GM12878 (cell line): ENCODE results near the gene LMOD1. TPM values are rescaled to one million over a fixed set of nuclear protein-coding genes. Genes with fewer than 3 reads are reported as not detected.

Experiments
- ATAC-seq: fragments of 200-7000 bp; cut with Tn5 transposase; 3 replicates; pipeline ENCODE4 v1.9.1; 2020; ENCODE audit warnings: mild to moderate bottlenecking, moderate library complexity
- BruUV-seq: library from RNA; stranded (reverse); fragments of 400-500 nt; replicated peaks from 2 replicates; lab custom pipeline; 2021; lab: Mats Ljungman, UMichigan
- CTCF ChIA-PET: fragments of 300-600 bp; sonication (Branson Sonifier 250); formaldehyde crosslinking; extraction: SDS; loops from one replicate; lab custom pipeline; 2021; ENCODE audit warnings: inconsistent platforms; lab: Yijun Ruan, JAX
- POLR2A ChIA-PET: fragments of 350-600 bp; formaldehyde crosslinking; extraction: SDS; loops from one replicate; lab custom pipeline; 2021; ENCODE audit warnings: inconsistent platforms; lab: Charles Lee
- RAD21 ChIA-PET: fragments of 300-600 bp; sonication (Branson Sonifier 250); formaldehyde crosslinking; loops from one replicate; lab custom pipeline; 2023; ENCODE audit warnings: antibody characterized with exemption; ENCODE audit not compliant: unreplicated experiment; lab: Charles Lee
- SMC1A ChIA-PET: fragments of 300-600 bp; sonication (Branson Sonifier 250); formaldehyde crosslinking; loops from one replicate; lab custom pipeline; 2023; ENCODE audit not compliant: unreplicated experiment, uncharacterized antibody; lab: Charles Lee
- DNase-seq: peaks from one replicate; pipeline ENCODE4 v3.0.0-alpha.2; 2011; ENCODE audit warnings: low read depth, low spot score
- FAIRE-seq: peaks from 3 replicates; lab custom pipeline; 2011; peaks lifted over from hg19 to GRCh38; lab: Jason Lieb, UNC
- H2AFZ ChIP-seq: 2 replicates; pipeline ENCODE4 v1.6.0; 2011; ENCODE audit warnings: low read depth, low read length, control low read depth; ENCODE audit not compliant: control insufficient read depth
- H3K27ac ChIP-seq: 2 replicates; pipeline ENCODE4 v1.5.1; 2011; ENCODE audit warnings: control low read depth; ENCODE audit not compliant: control insufficient read depth, insufficient read depth
- H3K27me3 ChIP-seq, 2 experiments: replicated peaks in 1 of 2; 2 replicates each; pipeline versions ENCODE4 v1.6.0 to v1.6.1; 2011; ENCODE audit warnings: low read length in 1 of 2; ENCODE audit not compliant: control insufficient read depth in 2 of 2, insufficient read depth in 2 of 2
- H3K36me3 ChIP-seq, 2 experiments: 2 replicates each; pipeline ENCODE4 v1.5.1; 2011; ENCODE audit warnings: low read length in 1 of 2; ENCODE audit not compliant: control insufficient read depth in 2 of 2, insufficient read depth in 2 of 2
- H3K4me1 ChIP-seq: 2 replicates; pipeline ENCODE4 v1.6.1; 2011; ENCODE audit warnings: mild to moderate bottlenecking, low read length, moderate library complexity, mixed read lengths; ENCODE audit not compliant: control insufficient read depth, insufficient read depth
- H3K4me2 ChIP-seq: 2 replicates; pipeline ENCODE4 v1.6.0; 2011; ENCODE audit warnings: control low read depth; ENCODE audit not compliant: control insufficient read depth, insufficient read depth
- H3K4me3 ChIP-seq: fragments of 200-600 bp; sonication (generic); 2 replicates; pipeline ENCODE4 v1.5.1; 2016
- H3K79me2 ChIP-seq: 2 replicates; pipeline ENCODE4 v1.6.0; 2011; ENCODE audit warnings: low read length; ENCODE audit not compliant: control insufficient read depth, insufficient read depth
- H3K9ac ChIP-seq: 2 replicates; pipeline ENCODE4 v1.8.0; 2011; ENCODE audit warnings: low read length, control low read depth, mixed read lengths; ENCODE audit not compliant: control insufficient read depth, insufficient read depth
- H3K9me3 ChIP-seq: replicated peaks from 3 replicates; pipeline ENCODE4 v1.5.1; 2011; ENCODE audit warnings: mild to moderate bottlenecking, low read length; ENCODE audit not compliant: control insufficient read depth, insufficient read depth
- H4K20me1 ChIP-seq: 2 replicates; pipeline ENCODE4 v1.6.0; 2011; ENCODE audit not compliant: control insufficient read depth, insufficient read depth
- ASH2L ChIP-seq: fragments of 300-600, 200-600 bp; sonication (generic); IDR thresholded peaks from 2 replicates; pipeline ENCODE4 v1.6.1; 2017; ENCODE audit warnings: low read depth, mild to moderate bottlenecking, borderline replicate concordance
- HCFC1 ChIP-seq: fragments of 150-350 bp; IDR thresholded peaks from 2 replicates; pipeline ENCODE4 v1.6.1; 2014; ENCODE audit warnings: low read length
- MLLT1 ChIP-seq: fragments of 450-650 bp; IDR thresholded peaks from 2 replicates; pipeline ENCODE4 v1.6.1; 2016; ENCODE audit warnings: mild to moderate bottlenecking
- MTA3 ChIP-seq: IDR thresholded peaks from 2 replicates; pipeline ENCODE4 v1.6.1; 2012; ENCODE audit warnings: low read length, inconsistent platforms, borderline replicate concordance
- NKRF ChIP-seq: fragments of 450-650 bp; conservative IDR thresholded peaks from 2 replicates; pipeline ENCODE4 v1.6.1; 2017; ENCODE audit warnings: mild to moderate bottlenecking, moderate library complexity
- POU2F2 ChIP-seq: IDR thresholded peaks from 3 replicates; pipeline ENCODE4 v1.6.1; 2011; ENCODE audit warnings: low read depth, mild to moderate bottlenecking, low read length, borderline replicate concordance
- RAD51 ChIP-seq: fragments of 450-650 bp; IDR thresholded peaks from 2 replicates; pipeline ENCODE4 v1.6.1; 2016; ENCODE audit warnings: moderate library complexity, mild to moderate bottlenecking, inconsistent platforms
- RELA ChIP-seq: fragments of 450-650 bp; IDR thresholded peaks from 2 replicates; pipeline ENCODE4 v1.8.0; 2014; ENCODE audit warnings: borderline replicate concordance; ENCODE audit not compliant: partially characterized antibody
- SKIL ChIP-seq: fragments of 450-650 bp; IDR thresholded peaks from 2 replicates; pipeline ENCODE4 v1.6.1; 2017; ENCODE audit warnings: mild to moderate bottlenecking, low read depth, inconsistent platforms; ENCODE audit not compliant: poor library complexity, severe bottlenecking
- SUZ12 ChIP-seq: fragments of 200-600 bp; sonication (generic); IDR thresholded peaks from one replicate; pipeline ENCODE4 v1.6.1; 2018; ENCODE audit warnings: antibody characterized with exemption, mild to moderate bottlenecking; ENCODE audit not compliant: unreplicated experiment
- TARDBP ChIP-seq: IDR thresholded peaks from 2 replicates; pipeline ENCODE4 v1.6.1; 2016; ENCODE audit warnings: borderline replicate concordance
- WGBS: methylation state at CpG from one replicate; pipeline ENCODE4 v1.1.6; 2016; ENCODE audit warnings: low lambda C conversion rate; ENCODE audit not compliant: insufficient replicate concordance, insufficient coverage; ENCODE audit errors: missing lambda C conversion rate; 5-methylcytosine and 5-hydroxymethylcytosine counted together
- in situ Hi-C: fragments of 300-500 bp; cut with MboI; formaldehyde crosslinking; loops from 9 replicates; pipeline ENCODE4 v1.14.3; 2018; ENCODE audit warnings: mixed read lengths
- intact Hi-C: fragments of 100-400 bp; cut with micrococcal nuclease; formaldehyde crosslinking; loops from one replicate; pipeline ENCODE4 v1.14.2; 2022; ENCODE audit not compliant: unreplicated experiment
- microRNA-seq: library from miRNA; unstranded; fragments of <30 nt; microRNA quantifications from one replicate; pipeline ENCODE4, GENCODE V29; 2018
- polyA plus RNA-seq, 11 experiments: library from polyadenylated mRNA; depleted of rRNA in 4 of 11; unstranded in 6 of 11; stranded (reverse) in 5 of 11; fragments of >200 nt; fragmentation: Nextera tagmentation in 4 of 11; fragmentation: Illumina TruSeq in 1 of 11; extraction: Ambion mirVana in 4 of 11; extraction: Trizol in 1 of 11; gene quantifications; 1 replicate in 1 of 11; 2 replicates in 10 of 11; pipeline versions ENCODE4 v1.2.1 to v1.2.3, GENCODE V29; 2011 to 2016; ENCODE audit warnings: inconsistent platforms in 2 of 11, missing spikeins in 2 of 11, low read depth in 1 of 11
- small RNA-seq: library from RNA; depleted of rRNA; stranded (forward); fragments of <200 nt; gene quantifications from one replicate; pipeline ENCODE3, GENCODE V24; 2014
- total RNA-seq, 4 experiments: library from RNA; depleted of rRNA in 3 of 4; stranded (reverse); fragments of >200 nt in 3 of 4; fragmentation: Illumina TruSeq in 1 of 4; extraction: Trizol in 1 of 4; gene quantifications; 2 replicates each; pipeline versions ENCODE4 v1.2.1 to v1.2.3, GENCODE V29; 2013 to 2021

Gene LMOD1
- total and polyA plus RNA-seq, 10 of the 15 experiments (the other 5 are each of a cell fraction or from before 2014, with no cell fraction given), result 0.15 TPM; not detected in 9

- Histone ChIP-seq H2AFZ (no peak overlapping the region), H3K9me3 (no peaks in the 10 kb centered on the region), H3K4me3 (no peak overlapping the region), H4K20me1 (no peaks in the 10 kb centered on the region), H3K79me2 (peaks cover 26% of the 10 kb centered on the region), H3K4me1 (no peaks in the 10 kb centered on the region), H3K27me3 (no peaks in the 10 kb centered on the region), H3K9ac (no peak overlapping the region), H3K27ac (no peak overlapping the region), H3K36me3 (peaks cover 6 to 38% of the 10 kb centered on the region in 2 experiments), H3K4me2 (no peak overlapping the region)
- intact Hi-C loops (no loop called here), in situ Hi-C loops (no loop called here)
- BruUV-seq, result no TSS peak
- WGBS, result 65% methylated on average over 1 of the region's 1 CpG
- ATAC-seq (no peak), FAIRE-seq (no peak), DNase-seq (no peak)
- ChIA-PET POLR2A (interaction anchor here (1.8 kb wide), 1 partner anchor 10 kb away, joined by 4 read pairs; no protein-coding TSS in a partner anchor), SMC1A (interaction anchor here (1.1 to 3.1 kb wide), 6 partner anchors 10 to 34 kb away, joined by 3 to 11 read pairs (median 5); no protein-coding TSS in a partner anchor), CTCF (interaction anchor here (0.9 to 3.0 kb wide), 2 partner anchors 10 to 151 kb away, joined by 4 to 11 read pairs; no protein-coding TSS in a partner anchor), RAD21 (no interaction called here)
- TF ChIP-seq SUZ12 (no peak), MTA3 (no peak), TARDBP (no peak), POU2F2 (no peak), ASH2L (no peak), NKRF (no peak), HCFC1 (no peak), SKIL (no peak), RELA (no peak), RAD51 (no peak), MLLT1 (no peak)
Observed at GRCh38 chr1:201847150-201847549, 99.2 kb downstream of the LMOD1 start.

Small RNA genes within 50 kb of the gene (microRNA-seq; reads per million reads assigned to microRNA genes)
- not detected for gene MIR6739

Small RNA genes within 50 kb of the gene (small RNA-seq; reads per million reads assigned to genes)
- gene MIR6739 (0.16 reads per million), gene RF00156 (not detected)

Other genes with a start within 250 kb of the LMOD1 start
Only the 7 nearest of the 9 such genes appear.
- 17.8 and 23.6 TPM in 2 replicates for gene IPO9, start 117.4 kb downstream of the LMOD1 start, total RNA-seq (2014; rRNA removed)
- 21.4 and 24.0 TPM in 2 replicates for gene IPO9, start 117.4 kb downstream of the LMOD1 start, total RNA-seq (2014; rRNA removed; fragmentation: Illumina TruSeq; extraction: Trizol)
- 47.9 and 54.8 TPM in 2 replicates for gene IPO9, start 117.4 kb downstream of the LMOD1 start, total RNA-seq (2021)
- gene IPO9, start 117.4 kb downstream of the LMOD1 start, polyA plus RNA-seq (2011; rRNA removed), result 51.6 and 58.7 TPM in 2 replicates
- 35.3 and 50.0 TPM in 2 replicates for gene IPO9, start 117.4 kb downstream of the LMOD1 start, polyA plus RNA-seq (2014; fragmentation: Illumina TruSeq; extraction: Trizol)
- gene IPO9, start 117.4 kb downstream of the LMOD1 start, polyA plus RNA-seq (2014; fragmentation: Nextera tagmentation; extraction: Ambion mirVana), result 10 to 100 TPM; 19.1 to 32.9 TPM
- 29.9 and 34.8 TPM in 2 replicates for gene IPO9, start 117.4 kb downstream of the LMOD1 start, polyA plus RNA-seq (2014; rRNA removed)
- gene IPO9, start 117.4 kb downstream of the LMOD1 start, polyA plus RNA-seq (2016; fragmentation: Nextera tagmentation; extraction: Ambion mirVana), result 10 to 100 TPM; 72.4 to 77.3 TPM
- gene SHISA4, start 57.6 kb downstream of the LMOD1 start, total RNA-seq (2014; rRNA removed), result 0.11 TPM in 1 of 2 replicates, not detected in the other
- gene SHISA4, start 57.6 kb downstream of the LMOD1 start, total RNA-seq (2014; rRNA removed; fragmentation: Illumina TruSeq; extraction: Trizol), result not detected in 2 replicates
- not detected in 2 replicates for gene SHISA4, start 57.6 kb downstream of the LMOD1 start, total RNA-seq (2021)
- 0.07 TPM in 1 of 2 replicates, not detected in the other for gene SHISA4, start 57.6 kb downstream of the LMOD1 start, polyA plus RNA-seq (2011; rRNA removed)
- gene SHISA4, start 57.6 kb downstream of the LMOD1 start, polyA plus RNA-seq (2014; fragmentation: Illumina TruSeq; extraction: Trizol), result 0.07 TPM in 1 of 2 replicates, not detected in the other
- not detected for gene SHISA4, start 57.6 kb downstream of the LMOD1 start, polyA plus RNA-seq (2014; fragmentation: Nextera tagmentation; extraction: Ambion mirVana)
- gene SHISA4, start 57.6 kb downstream of the LMOD1 start, polyA plus RNA-seq (2014; rRNA removed), result not detected in 2 replicates
- gene SHISA4, start 57.6 kb downstream of the LMOD1 start, polyA plus RNA-seq (2016; fragmentation: Nextera tagmentation; extraction: Ambion mirVana), result not detected
- 68.6 and 82.3 TPM in 2 replicates for gene TIMM17A, start 9.0 kb upstream of the LMOD1 start, total RNA-seq (2014; rRNA removed)
- gene TIMM17A, start 9.0 kb upstream of the LMOD1 start, total RNA-seq (2014; rRNA removed; fragmentation: Illumina TruSeq; extraction: Trizol), result 77.6 and 79.7 TPM in 2 replicates
- 74.4 TPM in 2 replicates for gene TIMM17A, start 9.0 kb upstream of the LMOD1 start, total RNA-seq (2021)
- 105 and 139 TPM in 2 replicates for gene TIMM17A, start 9.0 kb upstream of the LMOD1 start, polyA plus RNA-seq (2011; rRNA removed)
- gene TIMM17A, start 9.0 kb upstream of the LMOD1 start, polyA plus RNA-seq (2014; fragmentation: Illumina TruSeq; extraction: Trizol), result 71.6 and 83.2 TPM in 2 replicates
- gene TIMM17A, start 9.0 kb upstream of the LMOD1 start, polyA plus RNA-seq (2014; fragmentation: Nextera tagmentation; extraction: Ambion mirVana), result 100 to 1,000 TPM; 248 to 357 TPM
- gene TIMM17A, start 9.0 kb upstream of the LMOD1 start, polyA plus RNA-seq (2014; rRNA removed), result 69.0 and 72.1 TPM in 2 replicates
- gene TIMM17A, start 9.0 kb upstream of the LMOD1 start, polyA plus RNA-seq (2016; fragmentation: Nextera tagmentation; extraction: Ambion mirVana), result 100 to 1,000 TPM; 176 to 180 TPM
- gene RNPEP, start 36.1 kb upstream of the LMOD1 start, total RNA-seq (2014; rRNA removed), result 38.1 and 38.5 TPM in 2 replicates
- gene RNPEP, start 36.1 kb upstream of the LMOD1 start, total RNA-seq (2014; rRNA removed; fragmentation: Illumina TruSeq; extraction: Trizol), result 24.5 and 25.2 TPM in 2 replicates
- 45.6 and 47.7 TPM in 2 replicates for gene RNPEP, start 36.1 kb upstream of the LMOD1 start, total RNA-seq (2021)
- gene RNPEP, start 36.1 kb upstream of the LMOD1 start, polyA plus RNA-seq (2011; rRNA removed), result 31.9 and 47.8 TPM in 2 replicates
- 58.6 and 71.0 TPM in 2 replicates for gene RNPEP, start 36.1 kb upstream of the LMOD1 start, polyA plus RNA-seq (2014; fragmentation: Illumina TruSeq; extraction: Trizol)
- 10 to 100 TPM; 18.3 to 21.6 TPM for gene RNPEP, start 36.1 kb upstream of the LMOD1 start, polyA plus RNA-seq (2014; fragmentation: Nextera tagmentation; extraction: Ambion mirVana)
- gene RNPEP, start 36.1 kb upstream of the LMOD1 start, polyA plus RNA-seq (2014; rRNA removed), result 40.8 and 41.5 TPM in 2 replicates
- gene RNPEP, start 36.1 kb upstream of the LMOD1 start, polyA plus RNA-seq (2016; fragmentation: Nextera tagmentation; extraction: Ambion mirVana), result 10 to 100 TPM; 62.8 to 68.2 TPM
- 0.40 and 0.93 TPM in 2 replicates for gene ELF3, start 64.0 kb upstream of the LMOD1 start, total RNA-seq (2014; rRNA removed)
- gene ELF3, start 64.0 kb upstream of the LMOD1 start, total RNA-seq (2014; rRNA removed; fragmentation: Illumina TruSeq; extraction: Trizol), result 0.58 and 0.97 TPM in 2 replicates
- 1.1 and 2.4 TPM in 2 replicates for gene ELF3, start 64.0 kb upstream of the LMOD1 start, total RNA-seq (2021)
- gene ELF3, start 64.0 kb upstream of the LMOD1 start, polyA plus RNA-seq (2011; rRNA removed), result 8.9 and 14.3 TPM in 2 replicates
- gene ELF3, start 64.0 kb upstream of the LMOD1 start, polyA plus RNA-seq (2014; fragmentation: Illumina TruSeq; extraction: Trizol), result 0.13 and 0.94 TPM in 2 replicates
- under 1 TPM in 1 of 2 experiments, not detected in 1; 0.07 TPM for gene ELF3, start 64.0 kb upstream of the LMOD1 start, polyA plus RNA-seq (2014; fragmentation: Nextera tagmentation; extraction: Ambion mirVana)
- gene ELF3, start 64.0 kb upstream of the LMOD1 start, polyA plus RNA-seq (2014; rRNA removed), result 0.68 and 1.1 TPM in 2 replicates
- gene ELF3, start 64.0 kb upstream of the LMOD1 start, polyA plus RNA-seq (2016; fragmentation: Nextera tagmentation; extraction: Ambion mirVana), result under 1 TPM; 0.12 to 0.39 TPM
- gene GPR37L1, start 176.4 kb upstream of the LMOD1 start, total RNA-seq (2014; rRNA removed), result under 0.01 TPM in 1 of 2 replicates, not detected in the other
- gene GPR37L1, start 176.4 kb upstream of the LMOD1 start, total RNA-seq (2014; rRNA removed; fragmentation: Illumina TruSeq; extraction: Trizol), result not detected in 2 replicates
- not detected in 2 replicates for gene GPR37L1, start 176.4 kb upstream of the LMOD1 start, total RNA-seq (2021)
- gene GPR37L1, start 176.4 kb upstream of the LMOD1 start, polyA plus RNA-seq (2011; rRNA removed), result not detected in 2 replicates
- not detected in 2 replicates for gene GPR37L1, start 176.4 kb upstream of the LMOD1 start, polyA plus RNA-seq (2014; fragmentation: Illumina TruSeq; extraction: Trizol)
- under 1 TPM; under 0.01 to 0.02 TPM for gene GPR37L1, start 176.4 kb upstream of the LMOD1 start, polyA plus RNA-seq (2014; fragmentation: Nextera tagmentation; extraction: Ambion mirVana)
- 0.01 TPM in 1 of 2 replicates, not detected in the other for gene GPR37L1, start 176.4 kb upstream of the LMOD1 start, polyA plus RNA-seq (2014; rRNA removed)
- gene GPR37L1, start 176.4 kb upstream of the LMOD1 start, polyA plus RNA-seq (2016; fragmentation: Nextera tagmentation; extraction: Ambion mirVana), result under 1 TPM; 0.03 to 0.08 TPM
- 18.8 and 20.7 TPM in 2 replicates for gene ARL8A, start 198.2 kb upstream of the LMOD1 start, total RNA-seq (2014; rRNA removed)
- 10.3 and 12.0 TPM in 2 replicates for gene ARL8A, start 198.2 kb upstream of the LMOD1 start, total RNA-seq (2014; rRNA removed; fragmentation: Illumina TruSeq; extraction: Trizol)
- gene ARL8A, start 198.2 kb upstream of the LMOD1 start, total RNA-seq (2021), result 30.5 and 33.6 TPM in 2 replicates
- 49.2 and 49.5 TPM in 2 replicates for gene ARL8A, start 198.2 kb upstream of the LMOD1 start, polyA plus RNA-seq (2011; rRNA removed)
- gene ARL8A, start 198.2 kb upstream of the LMOD1 start, polyA plus RNA-seq (2014; fragmentation: Illumina TruSeq; extraction: Trizol), result 11.3 and 15.4 TPM in 2 replicates
- 1 to 10 TPM in 1 of 2 experiments, under 1 TPM in 1; 0.34 to 2.4 TPM for gene ARL8A, start 198.2 kb upstream of the LMOD1 start, polyA plus RNA-seq (2014; fragmentation: Nextera tagmentation; extraction: Ambion mirVana)
- 22.8 and 25.7 TPM in 2 replicates for gene ARL8A, start 198.2 kb upstream of the LMOD1 start, polyA plus RNA-seq (2014; rRNA removed)
- gene ARL8A, start 198.2 kb upstream of the LMOD1 start, polyA plus RNA-seq (2016; fragmentation: Nextera tagmentation; extraction: Ambion mirVana), result 10 to 100 TPM; 10.8 to 15.4 TPM